Activated T-cell treated with anti-CD3 and anti-CD28 coated beads for 48 hours (primary cell): ENCODE measurements around the gene AMOTL2.

Source experiments
- DNase-seq: peaks from one replicate; pipeline ENCODE4 v3.0.0-alpha.2; 2020; ENCODE audit warnings: low read depth

AMOTL2 gene

GRCh38 chr3:134378818-134379217 is 4.6 kb upstream of the AMOTL2 start:
- DNase-seq = no peak

GRCh38 chr3:134378384-134378783 is 4.1 kb upstream of the AMOTL2 start:
- no peak for DNase-seq

- DNase-seq = no peak
Observed at GRCh38 chr3:134377896-134378295, 3.6 kb upstream of the AMOTL2 start.

GRCh38 chr3:134376786-134377426 is 2.7 kb upstream of the AMOTL2 start:
- DNase-seq = no peak

GRCh38 chr3:134376385-134376765 is 2.1 kb upstream of the AMOTL2 start:
- DNase-seq = no peak

GRCh38 chr3:134375582-134376384 is 1.5 kb upstream of the AMOTL2 start:
- no peak for DNase-seq

- DNase-seq = no peak
Observed at GRCh38 chr3:134374791-134375581, 739 bp upstream of the AMOTL2 start.

- no peak for DNase-seq
Observed at GRCh38 chr3:134373271-134374104, 759 bp downstream of the AMOTL2 start.

- DNase-seq = no peak
Observed at GRCh38 chr3:134372396-134373270, 1.6 kb downstream of the AMOTL2 start.

- DNase-seq = no peak
Observed at GRCh38 chr3:134371542-134372324, 2.5 kb downstream of the AMOTL2 start.

- DNase-seq = no peak
Observed at GRCh38 chr3:134370611-134371531, 3.4 kb downstream of the AMOTL2 start.

GRCh38 chr3:134369861-134370596 is 4.2 kb downstream of the AMOTL2 start:
- DNase-seq = no peak

- no peak for DNase-seq
Observed at GRCh38 chr3:134369231-134369741, 5.0 kb downstream of the AMOTL2 start.

GRCh38 chr3:134368751-134369105 is 5.5 kb downstream of the AMOTL2 start:
- DNase-seq = no peak

- no peak for DNase-seq
Observed at GRCh38 chr3:134367869-134368750, 6.1 kb downstream of the AMOTL2 start.

- no peak for DNase-seq
Observed at GRCh38 chr3:134366928-134367811, 7.1 kb downstream of the AMOTL2 start.
